CD4-positive, alpha-beta T cell treated with Interleukin-6 for 4 hours (primary cell): ENCODE data around the gene TMEM270.

Experiments used
- DNase-seq: peaks from one replicate; pipeline ENCODE4 v3.0.0-alpha.2; 2020; ENCODE audit warnings: mixed read lengths

Gene TMEM270

GRCh38 chr7:73909051-73909941, 48.3 kb downstream of the TMEM270 start:
- DNase-seq, result no peak

- no peak for DNase-seq
These were observed 49.0 kb downstream of the TMEM270 start for GRCh38 chr7:73909996-73910395.

GRCh38 chr7:73912223-73912622, 51.3 kb downstream of the TMEM270 start:
- DNase-seq, result no peak
